ENCODE results near the gene KRT26.

GRCh38 chr17:40750391-40750790 lies 21.6 kb downstream of the KRT26 start:
- no peak for TF ChIP-seq TAF1 (IDR thresholded peaks at IDR 0.05; ENCODE audit: borderline replicate concordance, low read depth, low read length)
- TF ChIP-seq POLR2AphosphoS5 (IDR thresholded peaks at IDR 0.05; ENCODE audit: low read depth, low read length), result no peak
